HG03469 (cell line): ENCODE results near the gene PGS1.

ENCODE experiments used
- ATAC-seq: cut with Tn5 transposase; IDR thresholded peaks from one replicate; pipeline ENCODE4 v1.9.1; 2021; ENCODE audit warnings: mild to moderate bottlenecking, moderate library complexity, moderate number of reproducible peaks; ENCODE audit not compliant: unreplicated experiment

PGS1 gene

DNA sequence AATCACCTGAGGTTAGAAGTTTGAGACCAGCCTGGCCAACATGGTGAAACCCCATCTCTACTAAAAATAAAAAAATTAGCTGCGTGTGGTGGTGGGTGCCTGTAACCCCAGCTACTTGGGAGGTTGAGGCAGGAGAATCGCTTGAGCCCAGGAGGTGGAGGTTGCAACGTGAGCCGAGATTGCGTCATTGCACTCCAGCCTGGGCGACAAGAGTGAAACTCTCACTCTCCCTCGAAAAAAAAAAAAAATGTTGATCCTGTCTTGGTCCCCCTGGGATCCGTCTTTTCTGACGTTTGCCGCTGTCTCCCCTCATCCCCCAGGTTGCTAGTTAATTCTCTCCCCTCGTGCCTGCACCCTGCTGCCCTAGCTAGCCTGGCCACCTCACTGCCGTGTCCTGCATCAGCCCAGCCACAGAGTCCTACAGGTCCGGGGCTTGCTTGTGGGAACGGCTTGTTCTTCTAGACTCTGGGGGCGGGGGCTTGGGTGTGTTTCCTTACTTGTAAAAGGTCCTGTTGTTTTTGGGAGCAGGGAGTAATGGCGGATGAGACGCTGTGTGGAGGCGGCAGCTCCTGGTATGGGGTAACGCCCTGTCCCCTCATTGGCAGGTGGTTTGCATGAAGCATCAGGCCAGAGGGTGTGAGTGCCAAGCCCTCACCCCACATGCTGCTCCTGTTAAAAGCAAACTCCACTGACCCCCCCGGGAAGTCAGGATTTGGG, 44.6 kb downstream of the PGS1 start:
- no peak for ATAC-seq

DNA sequence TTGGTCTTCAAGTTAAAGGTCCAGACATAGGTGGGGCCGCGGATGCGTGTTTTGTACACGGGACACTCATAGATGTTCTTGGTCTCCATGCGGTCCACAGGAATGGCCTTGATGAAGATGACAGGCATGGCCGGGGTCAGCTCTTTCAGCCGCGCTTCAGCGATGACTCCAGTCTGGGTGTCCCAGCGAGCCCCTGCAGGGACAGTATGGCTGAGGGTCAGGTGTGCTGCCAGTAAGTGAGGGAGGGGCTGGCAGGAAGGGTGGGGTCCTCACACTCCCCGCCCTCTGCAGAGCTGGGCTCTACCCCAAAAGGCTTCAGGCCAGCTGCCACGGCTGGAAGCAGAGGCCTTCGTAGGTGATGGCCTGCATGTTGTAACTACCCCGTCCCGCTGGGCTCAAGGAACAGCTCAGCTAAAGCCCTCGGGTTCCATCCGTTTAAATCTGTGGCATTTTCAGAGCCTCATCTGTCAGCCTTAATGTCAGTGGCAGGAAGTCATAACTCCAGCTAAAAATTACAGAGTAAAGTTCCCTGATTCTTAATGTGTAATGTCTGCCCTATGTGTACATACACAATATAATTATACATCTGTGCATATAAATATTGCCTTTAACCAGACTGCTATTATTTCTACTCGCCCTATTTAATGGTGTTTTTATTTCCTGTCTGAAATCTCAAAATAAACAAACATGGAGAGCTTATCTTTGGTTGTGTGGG, 45.7 kb downstream of the PGS1 start:
- ATAC-seq, result no peak

DNA sequence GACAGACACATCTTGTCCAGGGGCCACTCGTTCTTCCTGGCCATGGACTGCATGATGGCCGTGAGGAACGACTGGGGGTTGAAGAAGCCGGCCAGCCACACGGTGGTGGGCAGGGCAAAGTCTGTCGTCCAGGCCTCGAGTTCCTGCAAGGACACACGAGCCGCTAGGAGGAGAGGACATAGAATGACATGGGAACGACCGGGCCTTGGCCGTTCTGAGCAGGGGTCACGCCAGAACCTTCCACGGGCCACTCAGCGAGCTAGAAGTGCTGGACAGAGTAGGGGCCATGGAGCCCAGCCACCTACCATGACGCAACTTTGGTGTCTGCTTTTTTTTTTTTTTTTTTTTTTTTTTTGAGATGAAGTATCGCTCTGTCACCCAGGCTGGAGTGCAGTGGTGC, 47.0 kb downstream of the PGS1 start:
- no peak for ATAC-seq

DNA sequence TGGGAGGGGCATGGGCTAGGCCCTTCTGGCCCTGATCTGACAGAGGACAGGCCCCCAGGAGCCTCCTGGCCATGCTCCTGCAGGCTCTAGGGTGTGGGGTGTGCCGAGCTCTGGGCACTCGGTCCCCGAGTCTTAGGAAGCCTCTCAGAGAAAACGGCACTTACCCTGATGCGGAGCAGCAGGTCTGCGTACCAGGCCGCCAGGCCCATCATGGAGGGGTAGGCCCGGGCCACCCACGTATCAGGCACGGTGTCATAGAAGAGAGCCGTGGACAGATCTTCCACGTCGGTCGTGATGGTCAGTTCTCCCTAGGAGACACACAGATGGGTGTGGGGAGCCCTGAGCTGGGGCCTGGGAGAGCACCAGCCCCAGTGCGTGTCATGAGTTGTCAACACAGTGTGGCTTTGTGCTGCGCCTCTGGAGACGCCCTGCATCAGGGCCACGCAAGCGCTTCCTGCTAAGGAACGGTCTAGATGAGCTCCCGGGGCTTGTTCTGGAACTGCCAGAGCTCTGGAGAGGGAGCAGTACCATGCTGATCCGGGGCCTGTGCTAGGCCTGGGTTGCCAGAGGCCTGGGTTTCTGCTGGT, 47.9 kb downstream of the PGS1 start:
- no peak for ATAC-seq

DNA sequence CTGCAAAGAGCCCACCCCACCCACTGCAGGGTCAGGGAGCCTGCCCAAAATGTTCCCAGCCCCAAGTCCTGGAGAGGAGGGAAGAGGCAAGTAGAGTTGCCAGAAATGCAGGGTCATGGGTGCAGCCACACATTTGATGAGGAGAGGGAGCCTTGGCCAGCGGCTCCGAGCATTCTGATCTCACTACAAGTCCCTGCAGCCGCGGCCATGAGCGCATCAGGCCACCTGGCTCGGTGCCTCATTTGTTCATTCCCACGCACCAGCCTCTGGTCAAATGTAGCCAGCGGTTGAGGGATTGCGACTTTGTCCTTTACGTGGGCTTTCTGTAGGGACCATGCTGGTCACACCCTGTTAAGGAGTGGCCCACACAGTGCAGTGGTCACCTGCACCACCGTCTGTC, 48.7 kb downstream of the PGS1 start:
- no peak for ATAC-seq

DNA sequence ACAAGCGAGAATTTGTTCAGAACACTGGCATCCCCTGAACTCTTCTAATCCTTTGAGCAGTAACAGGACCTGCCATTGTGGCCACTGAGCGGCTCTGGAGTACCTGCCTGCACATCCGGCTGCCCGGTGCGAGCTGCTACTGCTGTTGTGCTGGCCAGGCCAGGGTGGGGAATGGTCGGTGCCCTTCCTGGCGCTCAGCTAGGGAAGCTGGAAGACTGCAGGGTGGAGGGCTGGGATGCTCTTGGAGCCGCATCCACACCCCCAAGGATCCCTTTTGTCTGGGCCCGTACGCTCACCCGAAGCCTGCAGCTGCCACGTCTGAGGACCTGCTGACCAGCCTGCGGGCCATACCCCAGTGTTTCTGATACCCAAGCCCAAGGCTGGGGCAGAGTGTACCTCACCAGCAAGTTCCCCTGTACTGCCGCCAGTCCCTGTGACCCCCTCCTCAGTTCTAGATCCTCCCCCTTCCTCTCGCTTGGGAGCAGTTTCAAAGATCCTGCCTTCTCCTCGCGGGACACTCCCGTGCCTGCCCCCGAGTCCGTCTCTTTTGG, 49.7 kb downstream of the PGS1 start:
- ATAC-seq, result no peak

DNA sequence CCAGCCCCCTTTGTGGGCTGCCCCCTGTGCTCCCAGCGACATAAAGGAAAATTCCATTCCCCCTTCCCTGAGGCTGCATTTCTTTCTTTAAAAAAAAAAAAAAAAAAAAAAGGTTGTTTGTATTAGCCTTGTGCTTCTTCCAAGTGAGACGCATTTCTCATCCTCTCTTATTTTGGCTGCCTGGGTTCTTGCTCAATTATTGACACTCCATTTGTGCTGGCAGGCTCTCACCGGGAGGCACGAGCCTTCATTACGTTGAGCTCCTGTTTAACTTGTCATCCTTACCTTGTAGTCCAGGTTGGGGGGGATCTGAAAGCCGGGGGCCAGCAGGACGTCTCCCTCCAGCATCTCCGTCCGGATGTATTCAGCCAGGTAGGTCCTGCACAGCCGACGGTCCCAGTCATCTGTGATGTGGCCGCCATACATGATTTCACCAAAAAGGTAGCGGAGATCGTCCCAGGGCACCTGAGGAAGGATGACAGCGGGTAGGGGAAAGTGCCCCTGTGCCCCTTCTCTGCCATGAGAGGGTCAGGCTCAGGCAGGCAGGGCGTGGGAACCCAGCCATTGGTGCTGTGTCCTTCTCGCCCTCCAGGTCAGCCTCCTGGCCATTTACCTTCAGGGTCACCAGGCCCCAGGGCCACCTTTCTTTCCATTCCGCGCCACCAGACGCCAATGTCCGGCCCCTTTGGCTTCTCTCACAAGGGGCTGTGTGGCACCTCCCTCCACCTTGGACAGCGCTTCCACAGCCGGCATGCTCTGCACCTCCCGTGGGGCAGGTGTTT, 50.6 kb downstream of the PGS1 start:
- ATAC-seq, result no peak

DNA sequence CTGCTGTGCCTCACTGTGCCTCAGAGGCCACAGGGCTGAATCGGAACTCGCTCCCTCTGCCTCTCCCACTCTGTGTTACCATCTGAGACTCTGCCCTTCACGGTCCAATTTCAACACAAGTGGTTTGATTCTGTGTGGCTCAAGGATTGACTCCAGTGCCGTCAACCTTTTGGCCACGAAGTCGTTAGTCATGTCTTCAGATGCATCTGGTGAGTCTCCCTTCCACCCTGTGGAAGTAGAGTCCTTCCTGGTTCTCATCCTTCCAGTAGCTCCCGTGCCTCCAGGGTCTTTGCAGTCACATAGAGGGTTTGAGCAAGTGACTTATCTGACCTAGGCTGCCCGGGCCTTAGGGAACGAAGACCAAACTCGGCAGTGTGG, 51.2 kb downstream of the PGS1 start:
- no peak for ATAC-seq

DNA sequence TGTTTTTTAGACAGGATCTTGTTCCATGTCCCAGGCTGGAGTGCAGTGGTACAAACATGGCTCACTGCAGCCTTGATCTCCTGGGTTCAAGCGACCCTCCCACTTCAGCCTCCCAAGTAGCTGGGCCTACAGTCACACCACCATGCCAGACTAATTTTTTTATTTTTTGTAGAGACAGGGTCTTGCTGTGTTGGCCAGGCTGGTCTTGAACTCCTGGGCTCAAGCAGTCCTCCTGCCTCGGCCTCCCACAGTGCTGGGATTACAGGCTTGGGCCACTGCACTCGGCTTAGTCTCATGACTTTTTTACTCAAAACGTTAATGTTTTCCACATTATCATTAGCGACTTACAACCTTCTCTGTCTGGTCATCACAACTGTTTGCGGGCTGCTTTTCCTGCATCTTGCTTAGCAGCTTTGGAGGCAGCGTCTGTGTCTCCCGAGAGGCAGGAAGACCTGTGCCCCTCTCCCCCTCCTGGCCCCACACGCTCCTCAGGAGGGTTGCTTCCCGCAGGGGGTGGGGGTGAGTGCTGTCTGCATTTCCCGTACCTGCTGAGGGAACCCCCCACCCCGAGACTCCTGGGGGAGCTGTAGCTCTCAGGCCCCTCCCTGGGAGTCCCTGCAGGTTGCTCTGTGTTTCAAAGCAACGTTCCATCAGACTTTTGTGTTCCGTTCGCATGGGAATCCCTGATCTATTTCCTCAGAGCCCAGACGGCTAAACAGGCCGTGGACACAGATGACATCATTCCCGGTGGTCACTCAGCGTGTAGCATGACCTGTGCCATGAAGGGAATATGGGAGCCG, 52.6 kb downstream of the PGS1 start:
- no peak for ATAC-seq

DNA sequence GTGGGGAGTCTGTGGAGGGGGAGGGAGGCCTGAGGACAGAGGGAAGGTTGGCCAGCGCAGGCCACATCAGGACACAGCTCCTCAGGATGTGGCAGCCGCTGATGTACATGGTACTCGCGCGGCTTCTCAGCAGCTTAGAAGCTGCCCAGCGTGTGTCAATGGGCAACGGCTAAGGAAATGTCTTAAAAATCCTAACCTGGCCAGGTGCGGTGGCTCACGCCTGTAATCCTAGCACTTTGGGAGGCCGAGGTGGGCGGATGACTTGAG, 53.2 kb downstream of the PGS1 start:
- ATAC-seq, result no peak

DNA sequence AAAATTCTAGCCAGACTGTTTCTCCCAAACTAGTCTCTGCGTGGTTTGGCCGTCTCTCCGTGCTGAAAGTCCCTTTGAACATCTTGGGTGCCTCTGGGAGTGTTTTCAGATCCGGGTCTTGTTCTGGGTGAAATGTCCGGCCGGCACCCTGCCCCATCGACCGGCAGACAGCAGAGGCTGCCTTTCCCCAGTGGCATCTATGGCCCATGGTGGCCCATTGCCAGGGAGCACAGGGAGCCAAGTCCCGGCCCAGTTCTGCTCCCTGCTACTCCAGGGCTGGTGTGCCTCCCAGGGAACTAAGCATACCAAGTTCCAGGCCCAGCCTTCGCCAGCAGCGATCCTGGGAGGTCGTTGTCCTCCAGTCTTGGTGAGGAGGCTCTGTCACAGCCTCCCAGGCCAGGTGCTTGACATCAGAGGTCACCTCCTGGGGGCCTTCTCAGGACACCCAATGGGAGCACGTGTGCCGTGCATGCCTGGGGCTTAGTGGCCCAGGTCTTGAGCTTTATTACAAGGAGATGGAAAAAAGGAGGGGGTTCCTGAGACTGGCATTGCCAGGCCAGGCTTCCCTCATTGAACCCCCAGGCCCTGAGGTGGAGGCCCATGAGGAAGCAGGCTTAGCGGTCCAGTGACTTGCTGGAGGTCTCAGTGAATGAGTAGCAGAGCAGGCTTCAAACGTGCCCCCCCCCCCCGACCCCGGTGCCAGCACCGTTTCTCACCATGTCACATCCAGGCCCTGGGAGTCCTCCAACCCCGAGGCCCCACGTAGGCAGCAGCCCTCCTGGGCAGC, 54.0 kb downstream of the PGS1 start:
- no peak for ATAC-seq

DNA sequence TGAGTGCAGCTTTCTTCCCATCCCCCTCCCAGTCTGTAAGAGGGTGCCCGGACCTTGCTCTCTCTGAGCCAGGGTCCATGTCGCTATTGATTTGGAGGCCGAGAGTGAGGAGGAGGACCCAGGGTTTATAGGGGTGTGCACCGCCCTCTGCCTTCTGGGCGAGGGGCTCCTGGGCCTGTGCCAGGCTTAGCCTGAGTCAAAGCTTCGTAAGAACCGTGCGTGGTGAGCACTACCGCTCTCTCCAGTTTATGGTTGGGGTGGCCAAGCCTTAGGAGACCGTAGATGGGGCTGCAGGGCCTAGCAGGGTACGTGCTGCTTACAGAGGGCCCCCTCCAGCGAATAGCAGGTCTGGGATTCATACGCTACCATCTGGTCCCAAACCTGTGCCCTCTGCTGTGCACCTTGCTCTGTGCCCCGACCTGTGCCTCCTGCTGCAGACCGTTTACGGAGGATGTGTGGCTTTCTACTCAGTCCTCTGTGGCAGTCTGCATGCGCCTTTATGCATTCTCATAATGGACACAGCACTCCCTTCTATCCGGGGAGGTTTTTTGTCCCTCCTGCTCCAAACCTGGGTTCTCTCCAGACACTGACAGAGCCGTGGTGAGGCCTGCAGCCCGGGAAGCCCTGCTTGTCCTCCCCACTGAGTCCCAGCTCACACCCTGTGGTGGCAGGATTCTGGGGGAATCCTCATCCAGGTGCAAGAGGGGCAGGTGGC, 54.7 kb downstream of the PGS1 start:
- no peak for ATAC-seq

DNA sequence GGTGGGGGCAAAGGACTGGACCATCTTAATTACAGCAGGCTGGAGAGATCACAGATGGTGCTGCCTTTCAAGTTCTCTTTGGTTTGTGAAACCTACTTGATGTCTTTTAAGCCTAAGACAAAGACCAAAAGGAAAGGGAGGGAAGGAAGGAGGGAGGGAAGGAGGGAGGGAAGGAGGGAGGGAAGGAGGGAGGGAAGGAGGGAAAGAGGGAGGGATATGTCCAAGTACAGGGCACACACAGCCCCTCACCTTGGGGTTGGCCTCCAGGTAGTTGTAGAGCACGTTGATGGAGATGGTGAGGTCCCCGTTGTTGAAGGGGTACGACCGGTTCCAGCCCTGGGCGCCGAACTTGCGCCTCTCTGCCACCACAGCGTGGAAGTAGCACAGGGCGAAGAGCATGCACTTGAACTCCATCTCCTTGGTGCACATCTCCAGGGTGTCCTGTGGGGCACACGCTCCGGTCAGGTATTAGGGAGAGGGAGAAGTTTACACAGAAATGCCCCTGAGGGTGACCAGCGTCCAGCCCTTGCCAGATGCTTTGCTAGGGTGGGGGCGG, 55.4 kb downstream of the PGS1 start:
- no peak for ATAC-seq

DNA sequence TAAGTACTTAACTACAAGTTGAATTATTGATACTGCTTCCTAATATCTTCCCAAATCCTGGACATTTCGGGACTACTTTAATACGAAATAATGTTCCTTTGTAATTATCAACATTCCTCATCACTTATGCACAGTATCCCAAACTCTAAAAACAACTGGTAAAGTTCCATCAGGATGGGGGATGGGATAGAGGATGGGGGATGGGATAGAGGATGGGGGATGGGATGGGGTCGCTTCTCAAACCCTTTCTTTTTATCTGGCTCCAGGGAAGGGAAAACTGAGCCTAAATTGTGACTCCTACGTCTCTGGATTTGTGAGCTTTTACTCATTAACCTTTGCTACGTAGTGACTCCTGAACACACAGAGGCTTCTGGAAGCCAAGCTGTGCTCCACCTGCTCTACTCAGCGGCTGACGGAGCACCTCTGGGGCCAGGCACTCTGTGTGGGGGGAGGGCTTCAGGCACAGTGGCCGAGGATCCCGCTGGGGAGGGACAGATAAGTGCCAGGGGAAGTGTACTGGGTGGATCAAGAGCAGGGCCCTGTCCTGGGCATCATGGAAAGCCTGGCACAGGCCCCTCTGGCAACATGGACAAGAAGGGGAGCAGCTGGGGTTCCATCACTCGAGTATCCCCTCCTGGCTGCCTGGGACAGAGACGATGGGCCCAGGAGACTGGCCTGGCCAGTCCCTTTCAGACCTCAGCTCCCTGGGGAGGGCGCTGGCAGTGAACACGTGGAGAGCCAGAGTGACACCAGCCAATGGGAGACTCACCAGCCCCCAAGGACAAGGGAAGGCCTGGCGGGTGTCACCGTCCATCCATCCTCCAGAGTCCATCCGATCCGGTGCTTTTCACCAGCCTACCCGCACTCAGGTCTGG, 56.2 kb downstream of the PGS1 start:
- no peak for ATAC-seq

DNA sequence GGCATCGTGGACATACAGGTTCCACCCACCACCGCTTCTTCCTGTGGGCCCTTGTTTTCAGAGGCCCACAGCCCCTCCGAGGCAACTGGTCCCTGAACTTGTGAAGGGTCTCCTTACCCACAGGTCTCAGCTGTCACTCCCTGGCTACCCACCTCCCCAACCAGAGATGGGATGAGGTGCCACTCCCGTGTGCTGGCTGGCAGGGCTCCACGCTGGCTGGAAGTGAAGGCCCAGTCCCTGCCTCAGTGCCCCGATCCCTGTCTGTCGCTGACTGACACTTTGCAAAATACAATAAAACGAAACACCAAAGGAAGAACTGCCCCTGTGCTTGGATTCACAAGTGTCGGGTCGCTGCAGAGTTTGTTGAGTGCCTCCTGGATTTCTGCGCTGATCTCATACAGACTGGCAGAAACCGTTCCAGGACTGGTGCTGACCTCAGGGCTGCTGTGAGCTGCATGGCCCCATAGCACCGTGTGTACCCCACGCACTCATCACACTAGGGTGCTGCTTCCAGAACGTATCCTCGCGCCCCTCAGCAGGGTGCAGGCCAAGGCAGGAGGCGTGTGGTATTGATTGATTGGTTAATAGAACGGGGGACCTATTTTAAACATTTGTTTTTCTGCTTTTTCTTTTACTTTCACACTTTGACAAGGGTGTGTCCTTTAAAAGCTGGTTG, 57.0 kb downstream of the PGS1 start:
- no peak for ATAC-seq

DNA sequence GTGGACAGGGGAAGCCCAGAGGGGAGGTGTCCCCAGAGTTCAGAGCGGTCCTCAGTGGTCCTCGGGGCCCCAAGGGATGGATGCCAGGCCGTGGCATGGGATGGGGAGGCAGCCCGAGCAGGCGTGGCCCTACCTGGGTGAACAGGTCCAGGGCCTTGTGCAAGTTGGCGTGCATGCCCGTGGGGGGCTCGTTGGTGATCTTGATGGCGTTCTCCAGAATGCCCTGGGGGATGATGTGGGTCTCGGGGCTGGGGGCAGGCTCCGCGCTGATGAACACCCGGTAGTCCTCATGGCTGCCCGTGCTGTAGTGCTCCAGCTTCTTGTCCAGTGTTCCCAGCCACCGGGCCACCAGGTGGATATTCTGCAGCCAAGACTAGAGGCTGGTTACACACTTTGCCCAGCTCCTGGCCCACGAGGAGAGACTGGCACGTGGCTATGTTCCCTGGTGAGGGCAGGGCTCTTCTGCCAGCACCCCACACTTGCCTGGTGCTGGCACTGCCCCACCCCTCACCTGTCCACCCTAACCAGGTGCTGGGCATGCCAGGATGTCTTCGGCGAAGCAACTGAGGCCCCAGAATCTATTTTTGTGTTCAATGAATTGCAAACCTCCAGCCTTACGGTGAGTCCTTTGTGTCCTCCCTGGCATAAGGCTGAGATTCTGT, 59.2 kb downstream of the PGS1 start:
- ATAC-seq, result no peak

DNA sequence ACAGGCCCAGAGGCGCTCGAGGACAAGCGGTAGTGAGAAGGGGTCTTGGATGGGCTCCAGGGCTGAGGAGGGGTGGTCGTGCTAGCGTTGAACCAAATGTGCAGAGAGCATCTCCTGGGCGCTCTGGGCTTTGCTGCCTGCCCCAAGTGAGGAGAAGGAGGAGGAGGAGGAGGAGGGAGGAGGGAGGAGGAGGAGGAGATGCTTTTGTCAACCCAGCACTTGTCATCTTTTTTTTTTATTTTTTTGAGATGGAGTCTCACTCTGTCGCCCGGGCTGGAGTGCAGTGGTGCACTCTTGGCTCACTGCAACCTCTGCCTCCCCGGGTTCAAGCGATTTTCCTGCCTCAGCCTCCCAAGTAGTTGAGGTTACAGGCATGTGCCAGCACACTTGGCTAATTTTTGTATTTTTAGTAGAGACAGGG, 59.8 kb downstream of the PGS1 start:
- ATAC-seq, result no peak
